ENCODE measurements around the gene PRR14L.
"Not testable (repeated sequence)": the region's sequence is repeated elsewhere in the genome, so short reads cannot be mapped to it uniquely, and the experiment has no call there.

PRR14L gene

DNA sequence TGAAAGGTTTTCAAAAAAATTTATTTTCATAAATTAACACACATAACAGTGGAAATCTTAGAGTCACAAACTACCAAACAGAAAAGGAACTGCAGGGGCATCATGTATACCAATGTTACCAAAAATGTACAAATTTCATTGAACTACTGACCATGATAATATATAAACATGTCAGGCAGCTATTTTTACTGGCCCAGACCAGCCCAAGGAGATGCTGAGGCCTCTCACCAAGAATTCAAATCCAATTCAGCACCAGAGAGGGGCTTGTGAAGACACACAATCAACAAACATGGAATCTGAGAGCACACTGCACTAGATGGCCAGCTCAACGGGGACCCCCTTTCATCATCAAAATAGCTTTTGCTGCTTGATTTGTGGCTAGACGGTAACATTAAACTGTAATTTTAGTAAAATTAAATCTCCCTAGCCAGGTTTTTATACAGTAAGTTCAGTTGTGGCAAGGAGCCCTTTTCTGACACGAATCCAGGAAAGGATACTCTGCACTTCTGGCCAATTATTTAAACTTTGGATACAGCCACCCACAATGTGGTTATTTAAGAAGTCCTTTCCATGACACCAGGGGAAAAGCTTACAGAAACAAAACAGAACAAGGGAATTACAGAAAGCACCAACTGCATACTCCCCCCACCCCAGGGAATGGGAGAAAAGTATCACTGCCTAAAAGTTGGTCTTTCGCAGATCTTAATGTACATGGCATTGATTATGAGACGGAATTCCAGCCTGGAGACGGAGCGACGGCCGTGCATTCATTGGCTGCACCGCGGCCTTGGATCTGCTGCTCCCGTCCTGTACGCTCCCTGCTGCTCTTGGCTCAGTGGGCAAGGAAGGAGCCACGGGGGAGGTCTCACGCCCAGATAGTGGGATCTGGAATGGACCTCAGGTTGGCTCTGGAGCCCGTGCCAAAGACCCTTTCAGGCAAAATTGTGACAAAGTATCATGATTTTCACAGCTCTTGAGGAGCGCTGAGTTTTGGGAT lies 68.3 kb downstream of the PRR14L start:
- TF ChIP-seq CTCF (IDR thresholded peaks at IDR 0.05; ENCODE audit: insufficient read depth, low read depth, low read length, missing control alignments) = no peak
- no peak overlapping the region for H3K4me3 ChIP-seq (ENCODE audit: low read depth, low read length)
- DNase-seq (ENCODE audit: low read depth) = no peak

DNA sequence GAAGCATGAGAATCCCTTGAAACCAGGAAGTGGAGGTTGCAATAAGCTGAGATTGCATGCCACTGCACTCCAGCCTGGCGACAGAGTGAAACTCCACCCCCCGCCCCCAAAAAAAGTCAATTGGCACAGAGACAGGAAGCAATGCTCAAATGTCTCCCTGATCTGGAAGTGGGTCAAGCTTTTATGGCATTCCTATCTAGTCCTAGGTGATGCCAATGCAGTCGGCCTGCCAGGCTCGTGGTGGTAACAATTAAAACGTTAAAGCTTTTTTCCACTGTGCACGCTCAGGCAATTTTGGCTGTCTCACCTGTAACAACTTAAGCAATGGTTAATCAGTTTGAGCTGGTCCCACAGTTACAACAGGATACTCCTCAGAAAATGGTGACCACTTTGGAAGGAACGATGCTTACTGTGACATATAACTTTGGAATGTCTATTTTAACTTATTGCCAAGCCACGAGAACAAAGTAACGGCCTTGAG lies 69.0 kb downstream of the PRR14L start:
- H3K4me3 ChIP-seq (ENCODE audit: low read depth, low read length) = no peak overlapping the region
- DNase-seq (ENCODE audit: low read depth) = no peak
- no peak for TF ChIP-seq CTCF (IDR thresholded peaks at IDR 0.05; ENCODE audit: insufficient read depth, low read depth, low read length, missing control alignments)

GRCh38 chr22:31678748-31679147 lies 71.2 kb downstream of the PRR14L start:
- no peak for TF ChIP-seq CTCF (IDR thresholded peaks at IDR 0.05; ENCODE audit: insufficient read depth, low read depth, low read length, missing control alignments)
- H3K4me3 ChIP-seq (ENCODE audit: low read depth, low read length) = no peak overlapping the region
- DNase-seq (ENCODE audit: low read depth) = no peak

- H3K4me3 ChIP-seq (ENCODE audit: low read depth, low read length) = peak overlapping the region; percentile 62
- TF ChIP-seq CTCF (IDR thresholded peaks at IDR 0.05; ENCODE audit: insufficient read depth, low read depth, low read length, missing control alignments) = no peak
- peak; percentile 91 for DNase-seq (ENCODE audit: low read depth)
Observed at GRCh38 chr22:31676700-31677099, 73.2 kb downstream of the PRR14L start.

DNA sequence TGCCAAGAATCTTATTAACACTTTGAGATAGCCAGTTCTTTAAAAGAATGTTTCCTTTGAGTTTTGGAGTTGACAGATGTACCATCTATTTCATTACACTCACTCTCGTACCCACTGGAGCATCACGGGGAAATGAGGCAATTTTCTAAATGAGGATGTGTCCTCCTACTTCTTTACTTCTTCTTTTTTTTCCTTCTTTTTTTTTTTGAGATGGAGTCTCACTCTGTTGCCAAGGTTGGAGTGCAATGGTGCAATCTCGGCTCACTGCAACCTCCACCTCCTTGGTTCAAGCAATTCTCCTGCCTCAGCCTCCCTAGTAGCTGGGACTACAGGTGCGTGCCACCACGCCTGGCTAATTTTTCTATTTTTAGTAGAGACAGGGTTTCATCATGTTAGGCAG lies 75.7 kb downstream of the PRR14L start:
- not testable (repeated sequence) for DNase-seq (ENCODE audit: low read depth); H3K4me3 ChIP-seq (ENCODE audit: low read depth, low read length)

DNA sequence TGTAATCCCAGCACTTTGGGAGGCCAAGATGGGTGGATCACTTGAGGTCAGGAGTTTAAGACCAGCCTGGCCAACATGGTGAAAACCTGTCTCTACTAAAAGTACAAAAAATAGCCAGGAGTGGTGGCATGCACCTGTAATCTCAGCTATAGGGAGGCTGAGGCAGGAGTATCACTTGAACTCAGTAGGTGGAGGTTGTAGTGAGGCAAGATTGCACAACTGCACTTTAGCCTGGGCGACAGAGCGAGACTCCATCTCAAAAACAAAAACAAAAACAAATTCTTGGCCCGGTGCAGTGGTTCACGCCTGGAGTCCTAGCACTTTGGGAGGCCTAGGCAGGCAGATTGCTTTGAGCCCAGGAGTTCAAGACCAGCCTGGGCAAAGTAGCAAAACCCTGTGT lies 81.1 kb downstream of the PRR14L start:
- DNase-seq (ENCODE audit: low read depth); H3K4me3 ChIP-seq (ENCODE audit: low read depth, low read length): not testable (repeated sequence)

GRCh38 chr22:31662668-31663037 lies 87.3 kb downstream of the PRR14L start:
- no peak for DNase-seq (ENCODE audit: low read depth)
- TF ChIP-seq CTCF (IDR thresholded peaks at IDR 0.05; ENCODE audit: insufficient read depth, low read depth, low read length, missing control alignments) = no peak
- H3K4me3 ChIP-seq (ENCODE audit: low read depth, low read length) = peak overlapping the region; percentile 80
